Vagina (tissue), 2 donors: ENCODE measurements around the gene SCRN1.

Experiments used
- CTCF ChIP-seq, 3 experiments: fragments of 450-650 bp in 2 of 3; fragments of 200-600 bp in 1 of 3; sonication (generic) in 1 of 3; IDR thresholded peaks; one replicate each; pipeline ENCODE4 v1.5.1; 2017 to 2019; ENCODE audit warnings: antibody characterized with exemption in 3 of 3, mild to moderate bottlenecking in 2 of 3, moderate library complexity in 2 of 3
- POLR2A ChIP-seq, 2 donors: fragments of 450-650 bp; IDR thresholded peaks; one replicate each; pipeline ENCODE4 v1.6.1; 2017; ENCODE audit warnings: antibody characterized with exemption in 2 of 2, mild to moderate bottlenecking in 2 of 2, moderate library complexity in 2 of 2

GRCh38 chr7:29894256-29894655, 95.3 kb downstream of the SCRN1 start:
- TF ChIP-seq CTCF (IDR thresholded peaks at IDR 0.05) (no peak), POLR2A (IDR thresholded peaks at IDR 0.05) (no peak)
